ENCODE results near the gene MATCAP1.

MATCAP1 gene

DNA sequence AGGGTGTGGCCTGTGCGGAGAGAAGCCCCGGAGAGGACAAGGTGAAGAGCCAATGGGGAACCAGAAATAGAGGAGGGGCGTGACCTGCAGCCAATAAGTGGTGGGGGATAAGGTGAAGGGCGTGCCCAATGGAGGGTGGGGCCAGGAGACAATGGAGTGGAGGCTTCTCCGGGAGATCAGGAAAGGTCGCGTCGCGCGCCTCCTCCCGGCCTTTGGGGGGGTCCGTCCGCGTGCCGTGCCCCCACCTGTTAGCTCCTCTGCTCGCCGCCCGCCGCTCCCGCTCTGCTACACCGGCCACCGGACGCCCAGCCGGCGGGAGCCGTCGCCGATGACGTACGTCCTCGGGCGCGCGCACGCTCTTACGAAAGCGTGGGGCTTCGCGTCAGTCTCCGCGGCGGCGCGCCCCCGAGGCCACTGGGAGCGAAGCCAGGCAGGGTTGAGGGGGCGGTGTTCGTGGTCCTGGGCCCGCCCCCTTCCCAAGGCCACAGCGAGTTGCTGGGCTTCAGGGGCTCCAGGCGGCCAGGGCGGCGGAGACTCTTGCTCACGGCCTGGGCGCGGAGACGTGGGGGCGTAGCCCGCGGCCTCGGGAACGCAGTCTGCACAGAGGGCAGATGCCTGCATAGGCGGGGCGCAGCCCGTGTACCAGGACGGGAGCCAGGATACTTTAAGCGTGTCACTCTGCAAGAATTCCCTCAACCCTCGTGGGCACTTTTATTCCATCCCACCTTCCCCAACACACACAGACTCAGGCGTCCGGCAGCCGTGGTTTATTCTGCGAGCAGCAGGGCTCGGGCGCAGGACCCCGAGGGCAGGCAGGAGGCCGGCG is at the start of gene MATCAP1:
Gene MATCAP1 (minus strand): TSS at position 337 of the 826 bp plus-strand sequence. CDS start 3,353 bp downstream, outside the sequence.
- peak; percentile 76 for DNase-seq

DNA sequence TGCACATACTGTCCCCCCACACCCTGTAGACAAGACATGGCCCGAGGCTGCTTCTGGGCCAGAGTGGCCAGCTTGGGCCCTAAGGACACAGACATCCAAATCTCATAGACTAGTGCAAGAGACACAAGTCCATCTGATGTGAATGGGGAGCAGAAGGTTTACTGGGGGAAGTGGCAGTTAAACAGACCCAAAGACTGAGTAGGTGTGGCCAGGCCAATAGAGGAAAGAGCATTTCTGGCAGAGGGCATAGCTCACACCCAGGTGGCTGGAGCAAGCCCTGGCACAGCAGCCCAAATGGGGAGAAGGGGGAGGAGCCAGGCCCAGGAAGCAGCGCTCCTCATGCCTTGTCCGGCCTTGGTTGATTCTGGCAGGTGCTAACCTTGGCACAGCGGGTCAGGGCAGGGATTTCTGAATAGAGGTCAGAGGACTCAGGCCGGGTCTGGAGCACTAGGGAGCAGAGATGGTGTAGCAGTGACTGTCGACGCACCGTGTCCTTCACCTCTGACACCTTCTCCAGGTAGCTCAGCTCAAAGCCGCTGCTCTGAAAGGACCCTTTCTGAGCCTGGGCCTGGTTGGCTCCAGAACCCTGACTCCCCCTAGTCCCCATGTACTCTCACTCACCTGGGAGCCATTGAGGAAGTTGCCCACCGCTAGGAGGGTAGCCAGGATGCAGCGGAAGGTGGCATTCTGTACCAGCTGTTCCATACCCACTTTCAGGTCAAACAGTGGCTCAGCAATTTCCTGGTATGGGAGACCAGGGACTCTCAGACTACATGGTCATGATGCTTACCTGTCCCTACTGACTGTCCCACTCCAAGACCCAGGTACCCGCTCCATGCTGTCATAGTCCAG is 47.3 kb upstream of the MATCAP1 start:
- no peak for DNase-seq

DNA sequence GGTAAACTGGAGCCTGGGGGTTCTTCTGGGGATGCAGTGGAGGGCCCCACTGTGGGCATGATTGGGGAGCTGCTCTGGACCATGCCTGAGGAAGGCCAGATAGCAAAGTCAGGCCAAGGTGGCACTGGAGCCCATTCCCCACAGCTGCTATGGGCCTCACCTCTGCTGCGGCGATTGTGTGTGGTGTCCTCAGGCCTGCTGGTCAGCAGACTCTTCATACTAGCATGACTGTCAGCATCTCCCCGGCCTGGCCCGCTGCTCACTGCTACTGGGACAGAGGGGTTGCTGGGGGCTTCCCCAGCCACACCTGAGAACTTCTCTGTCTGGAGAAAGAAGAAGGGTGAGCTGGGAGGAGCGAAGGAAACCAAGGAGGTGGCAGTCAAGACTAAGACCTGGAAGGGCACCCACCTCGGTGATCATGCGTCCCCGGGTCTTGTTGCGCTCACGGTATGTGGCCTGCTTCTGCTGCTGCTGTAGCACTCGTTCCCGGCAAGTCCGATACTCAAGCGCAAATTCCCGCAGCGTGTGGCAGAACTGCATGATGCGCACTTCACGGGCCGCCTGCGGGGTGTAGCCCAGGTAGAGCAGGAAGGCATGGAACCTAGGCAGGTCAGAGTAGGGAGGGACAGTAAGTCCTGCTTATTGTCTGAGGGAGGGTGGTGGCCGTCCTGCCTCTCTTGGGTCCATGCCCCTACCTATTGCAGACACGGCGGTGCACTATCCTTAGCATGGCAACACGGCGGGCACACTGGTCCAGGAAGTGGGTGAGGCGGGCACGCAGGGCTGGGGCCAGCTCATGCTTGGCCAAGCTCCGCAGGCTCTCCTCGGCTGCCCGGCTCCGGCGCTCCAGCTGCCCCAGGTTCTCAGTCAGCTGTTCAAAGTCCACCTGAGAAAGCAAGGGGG is 46.4 kb upstream of the MATCAP1 start:
- no peak for DNase-seq

DNA sequence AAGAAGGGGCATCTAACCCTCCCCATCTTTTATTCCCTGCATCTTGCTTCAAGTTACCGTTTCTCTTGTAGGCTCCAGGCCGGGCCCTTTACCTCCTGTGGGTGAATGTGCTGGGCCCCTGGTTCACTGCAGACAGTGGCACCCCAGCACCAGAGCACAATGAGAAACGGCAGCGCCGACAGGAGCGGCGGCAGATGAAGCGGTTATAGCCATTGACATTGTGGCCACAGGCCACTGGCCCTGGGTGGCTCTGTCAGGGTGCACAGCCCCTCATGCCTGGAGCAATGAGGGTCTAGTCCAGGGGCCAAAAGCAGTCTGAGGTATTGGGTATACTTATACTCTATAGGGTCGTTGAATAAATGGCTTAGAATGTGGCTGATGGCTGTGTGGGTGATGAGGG is 45.1 kb upstream of the MATCAP1 start:
- no peak for DNase-seq

DNA sequence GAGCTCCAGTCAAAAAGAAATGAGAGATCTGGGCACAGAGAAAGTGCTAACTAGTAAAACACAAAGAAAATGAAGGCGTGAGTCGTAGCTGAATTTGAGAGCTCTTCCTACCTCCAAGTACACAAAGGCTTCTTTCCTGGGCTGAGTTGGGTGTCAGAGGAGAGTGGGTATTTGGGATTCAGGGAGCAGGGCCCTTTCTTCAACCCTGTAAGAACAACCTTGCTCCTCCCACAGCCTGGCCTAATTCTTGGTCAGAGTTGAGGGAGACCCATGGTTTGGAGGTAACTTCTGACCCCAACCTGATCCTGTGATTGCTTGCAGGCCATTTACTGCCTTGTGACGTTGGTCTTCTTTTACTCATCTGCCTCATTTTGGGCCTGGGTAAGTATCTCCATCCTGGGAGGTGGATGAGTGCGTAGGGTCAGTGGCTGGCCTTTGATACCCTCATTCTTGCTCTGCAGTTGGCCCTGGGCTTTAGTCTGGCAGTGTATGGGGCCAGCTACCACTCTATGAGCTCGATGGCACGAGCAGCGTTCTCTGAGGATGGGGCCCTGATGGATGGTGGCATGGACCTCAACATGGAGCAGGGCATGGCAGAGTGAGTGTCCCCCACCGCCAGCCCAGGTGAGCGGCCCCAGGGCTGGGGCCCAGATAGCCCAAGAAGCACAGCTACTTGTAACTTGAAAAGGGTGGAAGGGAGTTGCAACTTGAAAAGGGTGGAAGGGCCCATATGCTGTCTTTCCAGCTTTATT is 44.4 kb upstream of the MATCAP1 start:
- DNase-seq = no peak

DNA sequence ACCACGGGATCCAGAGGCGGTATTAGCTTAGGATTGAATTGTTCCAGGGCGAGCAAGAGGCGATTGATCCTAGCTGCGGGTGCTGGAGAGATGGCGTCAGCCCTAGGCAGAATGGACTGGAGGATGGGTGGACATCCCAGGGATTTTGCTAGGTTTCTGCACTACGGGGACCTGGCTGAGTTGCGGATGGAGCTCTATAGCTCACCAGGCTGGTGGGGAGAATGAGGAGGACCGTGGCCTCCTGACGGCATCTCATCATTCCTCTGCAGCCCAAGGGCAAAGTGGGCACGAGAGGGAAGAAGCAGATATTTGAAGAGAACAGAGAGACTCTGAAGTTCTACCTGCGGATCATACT is 43.8 kb upstream of the MATCAP1 start:
- DNase-seq = no peak

DNA sequence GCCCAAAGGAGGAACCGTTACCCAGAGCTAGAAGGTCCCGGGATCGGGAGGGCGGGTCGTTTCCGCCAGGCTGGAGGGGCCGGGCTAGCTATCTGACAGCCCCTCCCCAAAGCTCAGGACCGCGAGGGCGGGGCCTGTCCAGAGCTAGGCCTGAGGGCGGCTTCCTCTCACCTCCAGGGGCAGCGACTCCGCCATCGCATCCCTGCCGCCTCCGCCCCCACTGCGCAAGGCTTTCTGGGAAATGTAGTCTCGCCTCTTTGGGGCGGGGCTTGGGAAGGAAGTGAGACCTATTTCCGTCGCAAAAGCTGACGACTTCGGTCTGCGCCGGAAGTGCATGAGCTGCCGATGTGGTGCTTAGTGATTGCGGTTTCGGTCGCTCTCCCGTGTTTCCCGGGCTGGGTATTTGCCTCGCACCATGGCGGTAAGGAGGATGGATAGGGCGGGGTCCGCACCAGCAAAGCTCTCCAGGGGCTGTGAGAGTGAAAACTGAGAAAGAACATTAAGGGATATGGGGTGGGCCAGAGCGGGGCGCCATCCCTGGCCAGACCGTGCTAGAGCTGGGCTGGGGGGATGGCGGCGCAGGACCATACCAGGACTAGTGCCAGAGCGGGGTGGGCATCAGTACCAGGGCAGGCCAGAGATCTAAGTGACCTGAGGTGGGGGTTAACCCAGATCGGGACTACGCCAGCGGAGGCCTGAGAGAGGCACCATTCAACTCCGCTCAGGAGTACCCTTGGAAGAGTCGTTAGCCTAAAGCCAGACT is 43.2 kb upstream of the MATCAP1 start, which contains the start of gene TMEM208:
Gene TMEM208 (plus strand): TSS at position 327 of the 763 bp plus-strand sequence. CDS start 89 bp downstream, at position 416.
- peak; percentile 88 for DNase-seq

DNA sequence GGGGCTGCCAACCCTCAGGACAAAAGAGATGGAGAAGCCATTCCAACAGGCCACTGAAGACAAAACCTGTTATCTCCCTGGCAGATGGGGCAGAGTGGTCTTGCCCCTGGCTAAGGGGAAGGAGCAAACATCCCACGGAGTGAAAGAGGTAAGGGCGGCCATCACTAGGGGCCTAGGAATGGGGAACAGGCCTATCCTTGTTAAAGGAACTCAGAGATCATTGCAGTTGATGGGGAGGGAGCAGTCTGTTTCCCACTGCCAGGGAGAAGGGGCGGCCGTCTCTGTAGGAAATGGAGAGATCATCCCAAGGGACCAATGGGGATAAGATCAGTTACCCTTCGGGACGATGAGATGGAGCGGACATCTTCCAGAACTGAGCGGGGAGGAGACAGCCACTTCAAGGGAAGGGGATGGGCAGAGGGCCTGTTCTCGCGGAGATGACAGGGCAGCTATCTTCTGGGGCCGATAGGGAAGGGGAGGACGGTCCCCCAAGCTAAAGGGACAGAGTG is 42.6 kb upstream of the MATCAP1 start:
- DNase-seq = no peak

DNA sequence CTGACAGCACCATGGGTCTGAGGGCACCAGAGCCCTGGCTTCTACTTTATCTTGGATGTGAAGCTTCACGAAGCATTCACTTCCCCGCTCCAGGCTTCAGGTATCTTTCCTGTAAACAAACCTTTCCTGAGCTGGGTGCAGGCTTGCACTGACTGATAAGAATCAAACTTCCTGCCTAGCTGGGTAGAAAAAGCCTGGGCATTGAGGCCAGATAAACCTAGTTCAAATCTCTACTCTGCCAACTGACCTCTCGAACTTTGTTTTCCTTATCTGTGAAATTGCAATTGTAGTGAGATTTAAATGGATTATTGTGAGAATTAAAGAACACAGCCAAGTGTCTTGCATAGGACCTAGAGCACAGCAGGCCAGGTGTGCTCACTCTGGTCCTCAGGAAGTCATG is 40.2 kb upstream of the MATCAP1 start:
- no peak for DNase-seq

DNA sequence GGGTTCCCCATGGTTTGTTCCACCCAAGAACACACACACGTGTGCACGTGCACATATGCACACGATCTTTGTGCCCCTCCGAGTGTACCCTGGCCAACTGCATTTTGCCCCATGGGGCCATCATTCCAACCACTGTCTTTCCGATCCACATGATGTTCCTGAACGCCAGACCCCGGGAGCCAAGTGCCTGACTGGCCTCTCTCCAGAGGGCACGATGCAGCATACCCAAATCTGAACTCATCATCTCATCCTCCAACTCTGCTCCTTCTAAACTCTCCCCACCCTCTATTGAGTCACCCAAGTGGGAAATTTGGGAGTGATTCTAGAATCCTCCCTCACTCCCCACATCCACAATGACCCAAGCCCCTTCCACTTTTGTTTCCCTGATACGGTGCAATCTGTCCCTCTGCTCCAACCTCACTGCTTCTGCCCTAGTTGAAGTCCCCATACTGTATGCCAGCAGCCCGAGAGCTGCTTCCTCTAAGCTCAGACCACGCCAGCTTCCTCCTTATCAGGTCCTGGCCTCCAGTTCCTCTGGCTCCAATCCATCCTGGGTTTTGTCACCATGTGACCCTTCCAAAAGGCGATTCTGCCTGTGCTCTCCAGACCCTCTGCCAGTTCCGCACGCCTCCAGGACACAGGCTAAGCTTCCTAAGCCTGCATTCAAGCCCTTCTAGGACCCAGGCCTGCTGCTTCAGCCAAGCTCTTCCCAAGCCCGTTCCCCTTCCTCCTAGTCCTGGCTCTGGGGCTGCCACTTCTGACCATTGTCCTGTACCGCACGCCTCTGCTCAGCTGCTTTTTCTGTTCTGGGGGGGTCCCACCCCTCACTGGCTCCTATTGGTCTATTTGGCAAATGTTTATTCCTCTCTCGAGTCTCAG is 33.1 kb upstream of the MATCAP1 start:
- DNase-seq = no peak

DNA sequence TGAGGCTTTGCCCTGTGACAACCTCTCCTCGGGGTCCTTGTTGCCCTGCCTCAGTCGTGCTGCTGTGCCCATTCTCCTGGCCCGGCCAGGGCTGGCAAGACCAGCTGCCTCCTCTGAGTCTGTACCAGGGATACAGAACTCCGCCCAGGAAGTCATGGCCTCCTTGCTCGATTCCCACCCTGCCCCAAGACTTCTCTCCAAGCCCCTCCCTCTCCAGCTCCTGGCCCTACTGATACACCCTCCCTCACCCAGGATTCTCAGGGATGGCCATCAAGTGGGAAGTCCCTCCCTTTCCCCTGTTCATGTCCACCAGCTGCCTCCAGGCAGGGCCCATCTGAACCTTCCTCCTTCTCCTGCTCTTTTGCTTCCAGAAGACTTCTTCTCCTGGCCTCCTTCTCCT is 31.9 kb upstream of the MATCAP1 start:
- DNase-seq = no peak

DNA sequence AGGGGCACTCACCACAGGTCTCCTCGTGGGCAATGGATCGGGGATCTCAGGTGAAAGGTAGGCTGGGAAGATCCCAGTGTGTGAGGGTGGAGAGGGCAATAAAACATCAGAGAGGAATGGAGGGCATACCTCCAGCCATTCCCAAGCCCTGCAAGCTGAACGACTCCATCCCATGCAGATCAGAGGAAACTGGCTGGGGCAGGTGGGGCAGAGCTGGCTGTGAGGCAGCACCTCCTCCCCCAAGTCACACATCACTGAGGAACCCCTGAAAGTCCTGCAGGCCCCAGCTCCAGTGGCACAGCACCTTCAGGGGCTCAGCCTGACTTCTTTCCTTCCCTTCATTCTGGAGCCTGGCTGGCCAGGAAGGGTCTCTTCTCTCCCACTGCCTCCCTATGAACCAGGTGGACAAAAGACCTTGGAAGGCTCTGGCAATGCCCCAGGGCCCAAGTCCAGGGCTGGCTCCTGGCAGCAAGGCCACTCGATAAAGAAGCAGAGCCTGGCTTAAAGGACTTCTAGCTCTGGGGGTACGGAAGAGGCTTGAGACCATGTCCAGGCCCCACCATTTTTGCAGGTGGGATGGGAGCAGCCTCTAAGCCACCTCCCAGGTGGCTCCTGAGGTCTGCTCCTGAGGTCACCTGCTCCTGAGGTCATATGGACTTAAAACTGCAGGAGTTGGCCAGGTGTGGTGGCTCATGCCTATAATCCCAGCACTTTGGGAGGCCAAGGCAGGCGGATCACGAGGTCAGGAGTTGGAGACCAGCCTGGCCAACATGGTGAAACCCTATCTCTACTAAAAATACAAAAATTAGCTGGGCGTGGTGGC is 29.6 kb upstream of the MATCAP1 start:
- no peak for DNase-seq

DNA sequence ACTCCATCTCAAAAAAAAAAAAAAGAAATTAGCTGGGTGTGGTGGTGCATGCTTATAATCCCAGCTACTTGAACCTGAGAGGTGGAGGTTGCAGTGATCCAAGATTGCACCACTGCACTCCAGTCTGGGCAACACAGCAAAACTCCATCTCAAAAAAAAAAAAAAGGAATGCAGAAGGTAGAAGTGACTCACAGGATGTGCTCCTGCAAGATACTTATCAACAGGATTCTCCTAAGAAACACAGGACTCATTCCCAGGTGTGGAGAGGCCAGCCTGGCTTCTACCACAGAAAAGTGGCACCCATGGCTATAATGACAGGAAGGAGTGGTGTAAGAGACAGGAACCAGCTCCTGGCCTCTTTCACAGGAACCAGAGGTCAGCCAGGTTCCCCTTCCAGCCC is 29.0 kb upstream of the MATCAP1 start:
- no peak for DNase-seq

DNA sequence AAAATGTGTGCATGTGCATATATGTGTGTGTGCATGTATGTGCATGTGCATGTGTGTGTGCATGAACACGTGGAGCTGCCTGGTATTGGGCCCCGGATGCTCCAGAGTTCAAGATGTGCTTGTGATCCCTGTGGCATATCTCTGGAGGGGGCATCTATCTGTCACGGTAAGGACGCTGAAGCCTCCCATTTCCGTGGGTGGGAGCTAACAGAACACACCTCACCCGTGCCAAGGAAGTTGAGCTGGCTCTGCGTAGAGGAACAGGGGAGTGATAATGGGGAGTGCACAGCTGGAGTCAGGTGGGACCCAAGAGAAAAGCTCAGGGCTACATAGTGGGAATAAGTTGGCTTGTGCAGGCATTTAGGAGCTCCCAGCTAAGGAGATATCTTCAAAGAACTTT is 27.9 kb upstream of the MATCAP1 start:
- DNase-seq = no peak

DNA sequence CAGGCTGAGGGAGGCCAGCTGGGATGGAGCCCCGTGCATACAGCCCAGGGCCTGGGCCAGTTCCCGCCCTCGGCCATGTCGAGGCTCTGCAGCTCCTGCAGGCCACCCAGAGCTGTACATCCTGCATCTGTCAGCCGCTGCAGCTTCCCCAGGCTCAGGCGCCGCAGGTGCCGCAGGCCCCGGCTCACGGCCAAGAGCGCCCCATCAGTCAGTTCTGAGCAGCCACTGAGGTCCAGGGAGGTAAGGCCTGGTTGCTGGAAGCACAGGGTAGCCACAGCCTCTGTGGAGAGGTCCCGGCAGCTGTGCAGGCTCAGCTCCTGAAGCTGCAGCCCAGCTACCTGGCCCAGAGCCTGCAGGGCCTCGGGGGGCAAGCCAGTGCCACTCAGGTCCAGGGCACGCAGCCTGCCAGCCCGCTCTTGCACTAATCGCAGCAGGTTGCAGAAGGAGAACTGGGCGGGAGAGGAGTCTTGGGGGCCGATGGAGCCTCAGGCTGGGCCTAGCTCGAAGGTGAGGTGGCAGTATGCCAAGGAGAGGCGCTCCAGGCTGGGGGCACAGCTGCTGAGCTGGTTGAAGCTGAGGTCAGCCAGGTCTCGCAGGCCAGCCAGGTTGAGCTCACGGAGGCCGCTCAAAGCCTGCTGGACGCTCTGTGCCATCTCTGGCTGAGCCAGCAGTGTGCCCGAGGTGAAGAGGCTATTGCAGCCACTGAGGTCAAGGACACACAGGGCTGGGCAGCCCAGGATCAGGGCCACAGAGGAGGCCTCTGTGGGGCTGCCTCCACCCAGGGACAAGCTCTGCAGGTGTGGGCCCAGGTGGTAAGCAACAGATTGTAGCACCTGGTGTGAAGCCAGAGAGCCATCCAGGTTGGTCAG is 26.5 kb upstream of the MATCAP1 start:
- no peak for DNase-seq

DNA sequence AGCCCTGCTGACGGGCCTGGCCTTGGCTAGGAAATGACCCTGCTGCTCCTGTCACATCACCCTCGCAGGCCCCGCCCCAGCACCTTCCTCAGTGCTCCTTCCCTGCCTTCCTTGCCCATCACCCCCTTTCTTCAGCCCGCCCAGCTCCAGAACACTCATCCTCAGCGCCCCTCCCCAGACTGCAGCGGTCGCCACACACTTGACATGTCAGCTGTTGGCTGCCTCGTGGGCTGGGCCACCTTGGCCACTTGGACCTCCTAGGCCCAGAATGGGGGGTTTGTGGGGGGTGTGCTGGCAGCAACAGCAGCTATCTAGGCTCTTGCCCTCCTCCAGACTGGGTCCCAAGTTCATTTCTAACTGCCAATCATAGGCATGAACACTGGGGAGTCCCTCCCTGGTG is 25.8 kb upstream of the MATCAP1 start:
- no peak for DNase-seq

DNA sequence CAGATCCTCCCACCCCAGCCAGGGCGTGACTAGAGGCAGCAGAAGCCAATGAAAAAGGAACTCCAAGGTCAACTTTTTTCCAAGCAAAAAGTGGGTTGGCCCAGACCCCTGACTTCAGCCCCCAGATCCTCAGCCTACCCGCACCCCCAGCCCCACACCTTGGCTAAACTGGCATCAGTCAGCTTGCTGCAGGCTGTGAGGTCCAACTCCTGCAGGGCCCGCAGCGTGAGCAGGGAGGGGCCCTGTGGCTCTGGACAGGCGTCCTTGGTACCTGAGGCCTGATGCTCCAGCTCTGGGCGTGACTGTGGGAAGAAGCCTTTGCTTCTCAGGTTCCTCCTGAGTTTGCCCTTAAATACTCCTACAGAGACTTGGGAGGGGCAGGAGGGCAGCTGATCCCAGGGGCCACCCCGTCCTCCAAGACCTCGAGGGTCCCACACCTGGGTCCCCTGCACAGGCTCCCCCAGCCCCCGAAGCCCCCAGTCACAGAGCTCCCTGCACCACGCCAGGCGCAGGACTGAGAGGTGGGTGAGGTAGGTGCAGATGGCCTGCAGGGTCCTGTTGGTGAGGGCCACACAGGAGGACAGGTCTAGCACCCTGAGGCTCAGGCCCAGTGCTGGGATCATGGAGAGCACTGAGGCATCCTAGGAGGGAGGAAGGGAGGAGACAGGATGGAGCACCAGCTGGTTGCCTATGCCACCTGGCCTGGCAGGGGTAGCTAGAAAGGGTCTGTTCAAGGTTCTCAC is 24.6 kb upstream of the MATCAP1 start:
- no peak for DNase-seq

Data from NCI-H774 (cell line).